Heart left ventricle (tissue), 16 donors: ENCODE data around the gene BRCA2. TPM values are rescaled to one million over a fixed set of nuclear protein-coding genes. Genes with fewer than 3 reads are reported as not detected.

Experiments used
- ATAC-seq, 4 donors: fragments of 200-7000 bp; cut with Tn5 transposase; one replicate each; pipeline ENCODE4 v1.9.1; 2020 to 2022; ENCODE audit warnings: moderate library complexity in 4 of 4, mild to moderate bottlenecking in 3 of 4, moderate number of reproducible peaks in 1 of 4
- DNase-seq, 5 donors: peaks; one replicate each; pipeline ENCODE4 v3.0.0-alpha.2; 2020
- H3K27ac ChIP-seq, 12 donors: fragments of 200-600 bp; sonication (generic) in 4 of 12; one replicate each; pipeline versions ENCODE4 v1.5.0 to v1.8.0; 2016 to 2022; ENCODE audit warnings: mild to moderate bottlenecking in 2 of 12
- H3K27me3 ChIP-seq, 9 donors: fragments of 200-600 bp; sonication (generic) in 2 of 9; one replicate each; pipeline versions ENCODE4 v1.5.1 to v1.8.0; 2016 to 2022; ENCODE audit warnings: mild to moderate bottlenecking in 3 of 9
- H3K36me3 ChIP-seq, 9 donors: fragments of 200-600 bp; sonication (generic) in 2 of 9; one replicate each; pipeline versions ENCODE4 v1.5.0 to v1.8.0; 2018 to 2022; ENCODE audit warnings: mild to moderate bottlenecking in 2 of 9
- H3K4me1 ChIP-seq, 12 donors: fragments of 200-600 bp; sonication (generic) in 4 of 12; one replicate each; pipeline versions ENCODE4 v1.5.0 to v1.8.0; 2016 to 2022; ENCODE audit warnings: mild to moderate bottlenecking in 3 of 12
- H3K4me3 ChIP-seq, 12 donors: fragments of 200-600 bp; sonication (generic) in 4 of 12; one replicate each; pipeline versions ENCODE4 v1.5.0 to v1.8.0; 2017 to 2022; ENCODE audit warnings: mild to moderate bottlenecking in 9 of 12, moderate library complexity in 4 of 12
- H3K9me3 ChIP-seq, 12 donors: fragments of 200-600 bp; sonication (generic) in 4 of 12; one replicate each; pipeline versions ENCODE4 v1.5.0 to v1.8.0; 2016 to 2022; ENCODE audit warnings: mild to moderate bottlenecking in 1 of 12
- POLR2A ChIP-seq, 2 donors: fragments of 450-650 bp; IDR thresholded peaks; one replicate each; pipeline ENCODE4 v1.6.1; 2017; ENCODE audit warnings: antibody characterized with exemption in 2 of 2, mild to moderate bottlenecking in 2 of 2, moderate library complexity in 2 of 2
- WGBS, 4 donors: extraction: QIAGEN DNeasy Blood & Tissue Kit in 2 of 4; methylation state at CpG; one replicate each; pipeline versions ENCODE4 v1.1.5 to v1.1.7; 2013 to 2018; 5-methylcytosine and 5-hydroxymethylcytosine counted together
- intact Hi-C, 10 donors: fragments of 100-400 bp; cut with DNase I; formaldehyde crosslinking; loops; one replicate each; pipeline versions ENCODE4 v1.11.1 to v1.14.2; 2022
- polyA plus RNA-seq, 2 donors: library from polyadenylated mRNA; stranded (reverse); fragments of 200-250 nt; gene quantifications; one replicate each; pipeline ENCODE4 v1.2.3, GENCODE V29; 2013
- total RNA-seq, 9 donors: library from RNA; depleted of rRNA in 2 of 9; stranded (reverse); fragments of >200 nt in 2 of 9; fragmentation: NEBNext Ultra II Directional in 3 of 9; extraction: Animal tissue kit (Norgen Biotek cat#: 25700) in 3 of 9; gene quantifications; one replicate each; pipeline versions ENCODE4 v1.1.0 to v1.2.4, GENCODE V29; 2016 to 2023
- TF ChIP-seq, protein P1 (sequence below), 12 donors: fragments of 200-600 bp; sonication (generic) in 4 of 12; IDR thresholded peaks; one replicate each; pipeline versions ENCODE4 v1.5.0 to v1.8.0; 2018 to 2022; ENCODE audit warnings: antibody characterized with exemption in 12 of 12, mild to moderate bottlenecking in 5 of 12
- donor health status: ischemic (EF 13 %, LVEDD 7.1; RV severe dilation, severe dysfunction).
- donor health status: healthy with polysubstance abuse.
- donor health status: DM: no; HTN: yes; CAD: no.
- donor health status: DM: no; HTN: no; CAD: no.
- donor health status: ischemic (EF 25% LVEDD 6.9; RV normal size, moderate dysfunction).
- donor health status: ischemic (EF 25% LVEDD 5.7; RV mildly dilated, moderate dysfunction).
- donor health status: healthy.
- donor health status: DM: yes; HTN: yes; CAD: no.
- donor health status: ischemic (EF 35%, LVEDD 5.7; RV mildly dilated, moderate dysfunction).
- donor health status: nonischemic (EF 11% LVEDD 7.7; RV severe dilation, severe dysfunction).
- donor health status: DM: yes; HTN: yes; CAD: no.
- donor health status: PGD.
- donor health status: ischemic (EF 29% LVEDD 5.4; RV normal size, mild dysfunction).
- donor health status: nonischemic (EF 23%, LVEDD 6.1; RV moderate dilation, normal function).

BRCA2 gene
- total and polyA plus RNA-seq, 11 donors = 0.04 to 5.2 (median 0.28) TPM

- Histone ChIP-seq H3K27ac (no peak overlapping the region), H3K36me3 (peaks cover 0 to 79% (median 60%) of the 10 kb centered on the region in 9 donors), H3K4me3 (no peak overlapping the region), H3K27me3 (no peaks in the 10 kb centered on the region), H3K9me3 (no peaks in the 10 kb centered on the region), H3K4me1 (peaks cover 6 to 43% (median 20%) of the 10 kb centered on the region in 12 donors)
- intact Hi-C loops = no loop called here
- WGBS, 4 donors = 86 to 93% (median 88%) methylated on average over 1 of the region's 1 CpG
- TF ChIP-seq POLR2A (IDR thresholded peaks at IDR 0.05) = no peak
- TF ChIP-seq, protein P1, sequence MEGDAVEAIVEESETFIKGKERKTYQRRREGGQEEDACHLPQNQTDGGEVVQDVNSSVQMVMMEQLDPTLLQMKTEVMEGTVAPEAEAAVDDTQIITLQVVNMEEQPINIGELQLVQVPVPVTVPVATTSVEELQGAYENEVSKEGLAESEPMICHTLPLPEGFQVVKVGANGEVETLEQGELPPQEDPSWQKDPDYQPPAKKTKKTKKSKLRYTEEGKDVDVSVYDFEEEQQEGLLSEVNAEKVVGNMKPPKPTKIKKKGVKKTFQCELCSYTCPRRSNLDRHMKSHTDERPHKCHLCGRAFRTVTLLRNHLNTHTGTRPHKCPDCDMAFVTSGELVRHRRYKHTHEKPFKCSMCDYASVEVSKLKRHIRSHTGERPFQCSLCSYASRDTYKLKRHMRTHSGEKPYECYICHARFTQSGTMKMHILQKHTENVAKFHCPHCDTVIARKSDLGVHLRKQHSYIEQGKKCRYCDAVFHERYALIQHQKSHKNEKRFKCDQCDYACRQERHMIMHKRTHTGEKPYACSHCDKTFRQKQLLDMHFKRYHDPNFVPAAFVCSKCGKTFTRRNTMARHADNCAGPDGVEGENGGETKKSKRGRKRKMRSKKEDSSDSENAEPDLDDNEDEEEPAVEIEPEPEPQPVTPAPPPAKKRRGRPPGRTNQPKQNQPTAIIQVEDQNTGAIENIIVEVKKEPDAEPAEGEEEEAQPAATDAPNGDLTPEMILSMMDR (IDR thresholded peaks at IDR 0.05) = no peak
- ATAC-seq = no peak
- no peak for DNase-seq
Observed at GRCh38 chr13:32281096-32281495, 34.2 kb upstream of the BRCA2 start.

GRCh38 chr13:32282096-32282711 lies 33.1 kb upstream of the BRCA2 start:
- peaks cover 6 to 43% (median 20%) of the 10 kb centered on the region in 12 donors for H3K4me1 ChIP-seq
- no peak overlapping the region for H3K4me3 ChIP-seq
- TF ChIP-seq, protein P1 (IDR thresholded peaks at IDR 0.05) = no peak
- TF ChIP-seq POLR2A (IDR thresholded peaks at IDR 0.05) = no peak
- H3K27ac ChIP-seq = peak overlapping the region in 8 of 12 donors; percentile 5 to 33 (median 20)
- H3K9me3 ChIP-seq = no peaks in the 10 kb centered on the region
- H3K27me3 ChIP-seq = no peaks in the 10 kb centered on the region
- intact Hi-C loops = no loop called here
- peak; percentile 55 to 73 (median 65) for ATAC-seq
- 42 to 59% (median 47%) methylated on average over 2 of the region's 2 CpGs for WGBS, 4 donors
- DNase-seq = no peak
- peaks cover 0 to 68% (median 49%) of the 10 kb centered on the region in 9 donors for H3K36me3 ChIP-seq

GRCh38 chr13:32284927-32285632 lies 30.2 kb upstream of the BRCA2 start:
- peaks cover 0 to 66% (median 35%) of the 10 kb centered on the region in 9 donors for H3K36me3 ChIP-seq
- H3K4me3 ChIP-seq = peak overlapping the region in 1 of 12 donors; percentile 17
- TF ChIP-seq, protein P1 (IDR thresholded peaks at IDR 0.05) = no peak
- TF ChIP-seq POLR2A (IDR thresholded peaks at IDR 0.05) = no peak
- ATAC-seq (peak; percentile 33 to 68 (median 57)), DNase-seq (peak in 3 of 5 donors; percentile 39 to 70 (median 61))
- peak overlapping the region; percentile 39 to 84 (median 74) for H3K27ac ChIP-seq
- H3K27me3 ChIP-seq = no peaks in the 10 kb centered on the region
- H3K9me3 ChIP-seq = no peaks in the 10 kb centered on the region
- intact Hi-C loops = loop anchor here in 3 of 10 donors (2.0 to 5.0 kb wide), 2 partner anchors 30 to 33 kb away; no protein-coding TSS in a partner anchor
- 8 to 18% (median 13%) methylated on average over 6 of the region's 6 CpGs for WGBS, 4 donors
- peaks cover 6 to 43% (median 20%) of the 10 kb centered on the region in 12 donors for H3K4me1 ChIP-seq

DNA sequence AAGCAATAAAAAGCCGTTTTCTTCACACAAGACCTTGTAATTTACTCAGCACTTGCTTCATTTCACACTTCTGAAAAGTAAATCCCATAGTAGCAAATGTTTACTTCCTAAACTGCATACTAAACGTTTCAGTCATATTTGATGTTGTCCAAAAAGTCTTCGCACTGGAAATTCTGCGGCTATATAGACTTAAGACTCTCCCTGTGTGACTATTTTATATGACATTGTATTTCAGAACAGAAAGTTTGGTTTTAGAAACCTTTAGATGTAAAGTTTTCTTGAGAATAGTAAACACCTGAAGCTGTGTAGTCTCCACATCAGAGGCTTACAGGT lies 29.7 kb upstream of the BRCA2 start:
- H3K4me3 ChIP-seq = peak overlapping the region in 1 of 12 donors; percentile 17
- TF ChIP-seq, protein P1 (IDR thresholded peaks at IDR 0.05) = no peak
- no peak for TF ChIP-seq POLR2A (IDR thresholded peaks at IDR 0.05)

More for the DNA sequence above, 29.7 kb upstream of the BRCA2 start:
- intact Hi-C loops = loop anchor here in 3 of 10 donors (2.0 to 5.0 kb wide), 2 partner anchors 31 to 33 kb away; no protein-coding TSS in a partner anchor
- Histone ChIP-seq H3K9me3 (no peaks in the 10 kb centered on the region), H3K4me1 (peaks cover 6 to 43% (median 20%) of the 10 kb centered on the region in 12 donors), H3K27me3 (no peaks in the 10 kb centered on the region), H3K27ac (peak overlapping the region; percentile 5 to 84 (median 74)), H3K36me3 (peaks cover 0 to 66% (median 31%) of the 10 kb centered on the region in 9 donors)
- WGBS, 4 donors = 40 to 60% (median 47%) methylated on average over 4 of the region's 4 CpGs
- no peak for DNase-seq
- no peak for ATAC-seq
